Right forelimb (tissue), 1 donor: ENCODE measurements around the gene IL17REL.
A peak's percentile ranks its signal among the peaks of the same experiment; 100 is the strongest.

ENCODE experiments used
- DNase-seq: peaks from one replicate; pipeline ENCODE4 v3.0.0-alpha.2; 2018

The IL17REL gene

DNA sequence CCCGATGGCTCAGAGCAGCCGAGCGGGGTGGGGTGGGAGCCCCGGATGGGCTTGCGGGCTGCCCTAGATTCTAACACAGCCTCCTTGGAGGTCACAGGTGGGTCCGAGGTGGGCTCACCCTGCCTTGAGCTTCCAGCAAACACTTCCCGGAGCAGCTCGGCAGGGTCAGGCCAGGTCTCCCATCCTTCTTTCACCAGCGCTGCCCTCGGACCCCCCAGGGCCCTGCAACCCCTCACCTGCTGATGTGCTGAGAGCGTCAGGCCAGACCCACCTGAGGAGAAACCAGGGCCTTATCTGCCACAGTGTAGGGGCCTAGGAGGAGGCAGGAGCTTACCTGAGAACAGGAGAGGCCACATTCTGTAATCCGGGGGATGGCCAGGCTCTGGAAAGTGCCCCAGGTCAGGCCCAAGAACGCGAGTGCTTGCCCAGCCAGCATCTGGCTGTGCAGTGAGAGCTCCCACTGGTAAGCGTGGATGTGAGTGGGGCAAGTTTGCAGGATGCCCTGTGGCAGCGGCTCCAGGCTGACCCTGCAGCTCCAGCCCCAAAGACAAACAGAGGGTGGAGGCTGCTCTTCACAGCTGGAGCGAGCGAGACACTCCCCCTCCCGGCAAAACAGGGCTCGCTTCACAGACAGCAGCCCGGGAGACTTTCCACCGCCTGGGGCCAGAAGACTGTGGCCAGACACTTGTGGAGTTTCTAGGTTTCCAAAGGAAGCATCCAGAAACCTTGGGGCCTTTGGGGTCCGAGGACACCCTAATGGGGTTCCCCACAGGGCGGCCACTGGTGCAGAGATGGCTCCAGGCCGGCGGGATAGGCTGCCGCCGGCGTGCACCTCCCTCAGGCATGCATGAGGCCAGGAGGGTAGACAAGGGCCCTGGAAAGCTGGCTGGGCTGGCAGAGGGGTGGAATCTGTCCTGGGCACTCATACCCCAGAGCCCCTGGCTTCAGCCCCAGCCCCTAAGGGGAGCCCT lies at the start of gene IL17REL:
TSS of gene IL17REL (minus strand) at position 555 of the 971 bp plus-strand sequence. CDS start at position 436, 119 bp downstream.
- DNase-seq, result no peak

DNA sequence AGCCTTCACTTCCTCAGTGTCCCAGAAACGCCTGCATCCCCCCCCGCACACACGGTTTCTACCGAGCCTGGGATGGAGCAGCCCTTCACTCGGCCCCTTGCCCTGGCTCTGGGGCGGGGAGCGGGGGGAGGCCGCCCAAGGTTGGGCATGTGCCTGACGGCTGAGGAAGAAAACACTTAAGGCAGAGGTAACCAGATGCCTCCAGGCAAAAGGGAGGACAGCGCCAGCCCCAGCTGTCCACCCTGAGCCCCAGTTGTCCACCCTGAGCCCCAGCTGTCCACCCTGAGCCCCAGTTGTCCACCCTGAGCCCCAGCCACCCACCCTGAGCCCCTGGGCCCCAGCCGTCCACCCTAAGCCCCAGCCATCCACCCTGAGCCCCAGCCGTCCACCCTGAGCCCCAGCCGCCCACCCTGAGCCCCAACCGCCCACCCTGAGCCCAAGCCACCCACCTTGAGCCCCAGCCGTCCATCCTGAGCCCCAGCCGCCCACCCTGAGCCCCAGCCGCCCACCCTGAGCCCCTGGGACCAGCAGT lies 49.3 kb upstream of the IL17REL start:
- DNase-seq, result no peak

DNA sequence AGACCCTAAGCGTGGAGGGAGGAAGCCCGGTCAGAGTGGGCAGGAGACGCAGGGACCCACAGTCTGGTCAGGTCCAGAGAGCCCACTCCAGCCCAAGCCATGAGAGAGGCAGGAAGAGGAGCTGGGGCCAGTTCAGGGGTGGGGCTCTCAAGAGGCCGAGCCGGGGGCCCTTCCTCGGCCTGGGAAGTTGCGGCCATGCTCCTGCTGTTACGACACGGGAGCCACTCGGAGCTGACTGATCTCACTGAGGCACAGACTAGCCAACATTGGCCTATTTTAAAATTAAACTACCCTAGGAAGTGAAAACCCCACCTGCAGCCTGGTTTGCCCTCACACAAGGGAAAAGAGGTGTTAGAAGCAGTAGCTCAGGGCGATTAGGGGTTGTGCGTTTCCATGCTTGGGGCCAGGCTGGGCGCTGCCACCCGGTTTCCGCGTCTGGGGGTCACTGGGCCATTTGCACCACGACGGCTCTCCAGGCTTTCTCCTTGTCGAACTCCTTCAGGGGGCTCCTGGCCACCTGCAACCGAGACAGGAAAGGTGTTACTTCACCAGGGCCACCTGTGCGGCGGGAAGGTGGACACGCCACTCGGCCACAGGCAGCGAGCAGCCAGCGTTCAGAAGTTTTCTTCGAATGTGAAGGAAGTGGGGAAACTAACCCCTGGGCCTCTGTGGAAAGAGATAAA lies 48.7 kb upstream of the IL17REL start:
- no peak for DNase-seq

DNA sequence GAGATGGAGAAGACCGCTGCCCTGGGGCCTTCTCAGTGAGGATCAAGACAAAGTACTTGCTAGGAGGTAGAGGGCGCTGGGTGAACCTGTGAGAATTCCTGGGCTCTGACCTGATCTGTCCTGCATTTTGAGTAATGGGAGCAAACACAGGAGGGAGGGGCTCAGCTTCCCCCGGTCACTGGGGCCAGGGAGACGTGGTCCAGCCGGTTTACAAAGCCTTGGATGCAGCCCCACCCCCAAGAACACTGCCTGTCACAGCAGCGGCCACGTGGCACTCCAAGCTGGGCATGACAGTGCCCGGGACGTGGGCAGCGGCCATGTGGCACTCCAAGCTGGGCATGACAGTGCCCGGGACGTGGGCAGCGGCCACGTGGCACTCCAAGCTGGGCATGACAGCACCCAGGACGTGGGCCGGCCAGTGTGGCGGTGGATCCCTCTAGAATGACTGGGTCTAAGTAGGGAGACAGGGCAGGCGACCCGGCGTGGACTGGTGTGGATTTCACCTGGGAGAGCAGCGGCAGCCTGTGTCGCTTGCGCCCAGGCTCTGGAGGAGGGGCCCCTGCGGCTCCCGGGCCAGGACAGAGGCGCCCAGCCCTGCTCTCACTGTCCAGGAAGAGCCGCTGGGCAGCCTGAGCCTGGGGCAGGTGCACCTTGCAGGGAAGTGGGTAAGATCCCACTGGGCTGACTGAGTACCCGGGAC lies 48.0 kb upstream of the IL17REL start:
- DNase-seq, result no peak

DNA sequence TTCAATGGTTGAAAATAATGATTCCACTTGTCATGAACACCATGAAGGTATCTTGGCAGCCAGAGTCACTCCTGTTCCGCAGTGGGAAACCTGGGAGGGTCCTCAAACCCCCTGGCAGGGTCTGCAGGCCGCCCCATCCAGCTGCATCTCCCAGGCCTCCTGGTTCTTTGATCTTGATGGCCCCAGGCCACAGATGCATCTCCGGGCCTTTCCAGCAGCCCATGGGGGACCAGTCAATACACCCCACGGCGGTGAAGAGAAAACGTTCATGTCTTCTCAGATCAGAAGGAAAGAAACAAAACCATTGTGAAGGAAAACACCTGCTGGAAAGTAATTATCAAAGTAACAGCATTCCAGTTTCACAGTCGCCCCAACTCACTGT lies 47.3 kb upstream of the IL17REL start:
- DNase-seq, result no peak

DNA sequence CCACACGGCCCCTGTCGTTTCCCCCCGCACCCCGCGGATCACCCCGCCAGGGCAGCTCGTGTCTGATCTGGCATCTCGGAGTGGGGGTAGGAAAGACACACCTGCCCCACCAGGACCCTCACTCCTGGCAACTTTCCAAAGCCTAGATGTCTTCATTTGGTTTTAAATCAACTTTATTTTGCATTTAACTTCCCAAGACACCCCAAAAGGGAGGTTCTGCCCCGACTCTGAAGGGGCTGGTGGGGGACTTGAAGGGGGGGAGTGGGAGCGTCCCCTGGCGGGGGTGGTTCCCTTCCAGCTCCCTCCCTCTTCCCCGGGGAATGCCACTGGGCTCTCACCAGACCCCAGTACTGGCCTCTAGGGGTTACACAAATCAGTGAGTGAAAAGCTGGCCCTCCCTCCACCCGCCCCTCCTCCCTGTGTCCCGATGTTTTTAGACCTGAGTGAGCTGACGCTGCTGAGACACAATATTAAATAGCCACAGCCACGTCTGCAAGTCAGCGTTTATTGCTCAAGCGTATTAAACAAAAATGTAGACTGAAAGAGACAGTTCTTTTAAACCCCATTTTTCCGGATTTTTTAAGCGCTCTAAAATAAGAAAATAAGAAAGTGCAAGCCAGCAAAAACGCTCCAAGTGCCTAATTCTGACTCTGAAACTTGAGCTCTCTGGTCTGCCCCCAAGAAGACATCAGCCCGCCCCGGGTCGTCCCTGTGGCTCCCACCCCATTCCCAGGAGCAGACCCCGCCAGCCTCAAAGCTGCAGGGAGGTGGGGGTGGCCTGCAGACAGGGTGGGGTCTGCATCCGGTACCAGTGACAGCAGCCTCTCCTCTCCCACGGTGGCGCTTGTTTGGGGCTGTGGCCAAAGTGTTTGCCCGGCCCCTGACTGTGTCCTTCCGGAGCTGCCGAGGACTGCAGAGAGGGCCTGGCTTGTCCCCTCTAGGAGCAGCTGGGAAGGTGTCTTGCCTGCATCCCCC lies 46.6 kb upstream of the IL17REL start:
- peak; percentile 66 for DNase-seq

DNA sequence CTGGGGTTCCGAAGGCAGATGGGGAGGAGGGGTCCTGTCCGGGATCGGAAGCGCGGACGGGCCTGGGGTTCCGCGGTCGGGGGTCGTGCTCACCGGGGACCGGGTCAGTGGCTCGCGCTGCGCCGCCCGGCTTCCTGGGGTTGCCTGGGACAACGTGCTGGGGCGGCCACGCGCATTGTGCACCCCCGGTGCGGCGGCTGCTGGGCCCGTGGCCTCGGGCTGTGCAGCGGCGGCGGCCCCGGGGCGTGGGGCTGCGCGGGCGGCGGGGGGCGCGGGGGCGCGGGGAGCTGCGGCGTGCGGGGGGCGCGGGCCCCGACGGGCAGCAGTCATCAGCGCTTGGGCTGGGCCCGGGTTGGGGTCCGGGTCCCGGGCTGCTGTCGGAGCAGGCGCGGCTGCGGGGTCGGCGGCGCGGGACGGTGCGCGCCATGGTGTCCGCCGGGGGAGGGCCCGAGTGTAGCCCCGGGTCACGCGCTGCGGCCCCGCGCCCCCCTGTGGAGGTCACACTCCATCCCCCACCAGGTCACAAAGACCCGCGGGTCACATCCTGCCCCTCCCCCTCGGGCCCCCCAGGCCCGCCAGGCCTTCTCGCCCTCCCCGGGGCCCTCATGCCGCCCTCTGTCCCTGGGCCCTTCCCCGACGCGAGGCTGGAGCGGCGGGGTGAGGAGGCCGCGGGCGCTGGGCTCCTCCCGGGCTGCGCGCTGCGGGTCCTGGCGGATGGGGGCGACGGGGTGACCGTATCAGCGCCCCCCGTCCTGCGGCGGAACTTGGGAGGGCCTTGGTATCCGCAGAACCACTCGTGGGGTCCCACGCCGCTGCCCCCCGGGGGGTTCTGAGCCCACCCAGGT lies 45.7 kb upstream of the IL17REL start, which contains the start of gene TTLL8:
TSS of gene TTLL8 (minus strand) at position 238 of the 845 bp plus-strand sequence.
- no peak for DNase-seq

DNA sequence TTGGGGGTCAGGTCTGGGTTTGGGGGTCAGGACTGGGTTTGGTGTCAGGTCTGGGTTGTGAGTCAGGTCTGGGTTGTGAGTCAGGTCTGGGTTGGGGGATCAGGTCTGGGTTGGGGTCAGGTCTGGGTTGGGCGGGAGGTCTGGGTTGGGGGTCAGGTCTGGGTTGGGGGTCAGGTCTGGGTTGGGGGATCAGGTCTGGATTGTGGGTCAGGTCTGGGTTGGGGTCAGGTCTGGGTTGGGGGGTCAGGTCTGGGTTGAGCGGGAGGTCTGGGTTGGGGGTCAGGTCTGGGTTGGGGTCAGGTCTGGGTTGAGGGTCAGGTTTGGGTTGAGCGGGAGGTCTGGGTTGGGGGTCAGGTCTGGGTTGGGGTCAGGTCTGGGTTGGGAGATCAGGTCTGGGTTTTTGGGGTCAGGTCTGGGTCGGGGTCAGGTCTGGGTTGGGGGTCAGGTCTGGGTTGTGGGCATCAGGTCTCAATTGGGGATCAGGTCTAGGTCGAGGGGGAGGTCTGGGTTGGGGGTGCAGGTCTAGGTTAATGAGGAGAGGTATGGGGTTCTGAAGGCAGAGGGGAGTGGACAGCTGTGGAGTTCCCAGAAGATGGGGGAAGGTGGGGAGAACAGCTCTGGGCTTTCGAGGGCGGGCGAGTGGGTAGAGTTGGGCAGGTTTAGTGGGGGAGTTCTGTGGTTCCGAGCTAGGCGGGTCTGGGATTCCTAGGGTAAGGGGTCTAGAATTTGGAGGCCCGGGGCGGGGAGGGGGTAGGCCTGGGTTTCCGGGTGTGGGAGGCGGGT lies 44.9 kb upstream of the IL17REL start:
- DNase-seq, result peak; percentile 61

DNA sequence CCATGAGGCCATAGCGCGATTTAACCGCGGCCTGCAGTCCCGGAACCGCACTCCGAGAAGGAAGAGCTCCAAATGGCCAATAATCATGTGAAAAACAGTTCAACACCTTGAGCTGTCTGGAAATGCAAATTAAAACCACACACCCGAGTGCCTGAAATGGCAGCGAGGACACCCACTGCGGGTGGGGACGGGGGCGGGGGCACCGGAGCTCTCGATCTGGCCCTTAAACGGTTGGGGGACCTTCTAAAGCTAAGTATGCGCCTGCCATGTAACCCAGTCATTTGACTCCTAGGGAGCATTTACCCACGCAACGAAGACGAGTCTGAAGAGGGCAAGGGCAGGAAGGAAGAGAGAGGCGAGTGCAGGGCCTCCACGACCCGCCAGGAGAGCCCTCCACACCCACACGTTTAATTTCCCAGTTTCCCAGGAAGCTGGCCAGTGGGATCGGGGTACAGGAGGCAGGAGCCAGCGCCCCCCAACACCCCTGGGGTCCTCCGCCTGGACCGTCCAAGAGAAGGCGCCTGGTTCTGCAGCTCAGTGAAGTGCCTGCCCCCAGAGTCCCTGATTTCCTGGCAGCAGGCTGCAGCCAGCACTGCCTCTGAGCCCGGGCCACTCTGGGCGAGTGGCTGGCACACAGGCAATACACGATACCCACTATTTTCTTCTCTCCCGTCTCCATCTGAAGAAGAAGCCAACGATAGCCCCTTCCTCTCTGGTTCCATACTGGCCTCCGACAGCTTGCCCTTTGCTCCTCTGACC lies 43.8 kb upstream of the IL17REL start:
- no peak for DNase-seq

DNA sequence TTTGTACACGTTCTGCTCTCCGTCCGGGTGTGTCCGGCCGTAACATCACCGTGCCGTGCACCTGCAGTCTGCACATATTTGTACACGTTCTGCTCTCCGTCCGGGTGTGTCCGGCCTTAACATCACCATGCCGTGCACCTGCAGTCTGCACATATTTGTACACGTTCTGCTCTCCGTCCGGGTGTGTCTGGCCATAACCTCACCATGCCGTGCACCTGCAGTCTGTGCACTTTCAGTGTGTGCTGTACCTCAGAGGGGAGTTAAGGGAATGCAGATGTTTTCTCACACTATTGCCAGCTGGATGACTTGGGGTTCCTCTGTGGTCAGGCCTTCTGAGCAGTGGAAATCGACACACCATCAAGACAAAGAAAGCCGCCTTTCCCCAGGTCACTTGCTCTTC lies 41.3 kb upstream of the IL17REL start:
- no peak for DNase-seq

DNA sequence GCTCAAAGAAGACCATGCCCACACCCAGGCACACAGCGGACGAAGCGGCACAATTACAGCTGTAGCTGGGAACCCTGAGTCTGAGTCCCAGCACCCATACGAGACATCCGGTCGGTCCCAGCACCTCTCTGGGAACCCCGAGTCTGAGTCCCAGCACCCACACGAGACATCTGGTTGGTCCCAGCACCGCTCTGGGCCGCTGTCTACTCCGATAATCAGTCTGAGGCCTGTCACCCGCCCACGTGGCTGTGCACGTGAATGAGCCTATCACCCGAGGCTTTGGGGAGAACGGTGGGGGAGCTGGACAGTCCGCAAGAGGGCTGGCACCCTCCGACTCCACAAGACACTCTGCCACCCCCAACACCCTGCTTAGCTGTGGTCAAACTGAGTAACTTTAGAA lies 39.4 kb upstream of the IL17REL start:
- no peak for DNase-seq

DNA sequence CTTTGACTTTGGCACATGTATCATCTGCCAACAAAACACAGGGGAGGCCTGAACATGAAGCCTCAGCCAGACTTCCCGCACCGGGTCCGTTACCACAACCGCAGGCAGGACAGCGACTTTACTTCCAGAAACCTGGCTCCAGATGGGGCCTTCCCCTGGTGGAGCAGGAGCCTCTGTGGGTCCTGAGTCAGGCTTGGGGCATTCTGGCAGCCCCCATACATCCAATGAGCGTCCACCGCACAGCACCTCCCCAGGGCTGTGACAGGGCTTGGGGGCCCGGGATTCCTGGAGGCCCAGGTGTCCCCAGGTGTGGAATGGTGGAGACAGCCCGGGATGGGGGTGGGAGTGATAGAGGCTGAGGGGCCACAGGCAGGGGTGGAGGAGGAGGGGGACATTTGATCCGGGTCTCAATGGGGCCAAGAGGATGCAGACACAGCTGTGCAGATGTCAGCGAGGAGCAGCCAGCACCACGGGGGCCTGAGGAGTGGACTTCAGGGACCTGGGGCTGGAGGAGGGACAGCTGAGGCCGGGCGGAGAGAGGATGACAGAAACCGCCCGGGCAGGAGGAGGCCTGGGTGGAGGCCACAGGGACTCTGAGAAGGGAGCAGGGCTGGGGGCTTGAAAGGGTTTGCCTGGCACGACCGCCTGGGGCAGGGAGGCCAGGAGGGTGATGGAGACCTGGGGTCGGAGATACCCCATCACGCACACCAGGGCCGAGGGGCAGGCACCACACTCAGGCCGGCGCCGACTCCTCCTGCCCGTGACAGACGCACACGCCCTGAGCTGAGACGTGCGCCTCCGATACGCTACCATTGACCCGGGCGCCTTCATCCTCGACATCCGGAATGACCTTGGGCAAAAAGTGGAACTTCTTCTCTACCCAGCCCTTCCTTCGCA lies 37.0 kb upstream of the IL17REL start:
- no peak for DNase-seq

DNA sequence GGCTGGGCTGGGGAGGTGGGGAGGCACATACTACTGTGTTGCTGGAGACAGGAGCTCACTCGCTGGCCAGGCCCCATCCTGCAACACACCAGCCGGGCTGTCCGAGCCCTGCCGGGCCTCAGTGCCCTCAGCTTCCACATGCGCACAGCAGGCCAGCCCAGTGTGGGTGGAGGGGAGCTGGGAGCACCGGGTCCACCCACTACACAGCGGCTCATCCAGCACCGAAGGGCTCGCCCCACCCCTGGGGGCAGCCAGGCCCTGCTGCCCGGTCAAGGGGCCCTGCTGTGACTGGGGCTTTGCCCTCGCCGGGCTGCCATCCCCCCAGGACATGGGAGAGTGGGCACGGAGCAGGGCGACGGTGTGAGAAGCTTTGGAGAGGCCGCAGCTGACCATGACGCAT lies 36.3 kb upstream of the IL17REL start:
- DNase-seq, result no peak

DNA sequence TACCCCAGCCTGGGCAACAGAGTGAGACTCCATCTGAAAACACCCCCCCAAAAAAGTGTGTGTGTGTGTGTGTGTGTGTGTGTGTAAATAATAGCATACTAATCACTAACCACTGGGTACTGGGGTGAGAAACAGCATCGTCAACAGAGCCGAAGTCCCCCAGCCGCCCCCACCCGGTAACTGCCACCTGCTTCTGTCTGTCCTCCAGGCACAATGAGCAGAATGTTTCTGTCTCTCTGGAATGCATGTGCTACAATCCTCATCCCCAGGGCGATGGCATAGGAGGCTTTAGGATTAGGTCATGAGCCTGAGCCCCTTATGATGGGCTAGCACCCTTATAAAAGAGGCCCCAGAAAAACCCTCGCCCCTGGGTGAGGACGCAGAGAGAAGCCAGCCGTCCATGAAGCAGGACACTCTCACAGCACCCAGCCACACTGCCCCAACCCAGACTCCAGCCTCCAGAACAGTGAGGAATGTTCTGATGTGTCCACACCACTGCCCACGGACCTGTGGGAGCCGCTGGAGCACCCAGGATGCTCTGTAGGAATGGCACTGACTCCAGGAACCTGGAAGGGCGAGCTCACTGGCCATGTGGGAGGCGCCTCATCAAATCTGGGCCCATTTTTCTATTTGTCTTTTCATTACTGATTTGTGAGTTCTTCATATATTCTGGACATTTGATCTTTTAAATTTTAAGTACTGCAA lies 35.6 kb upstream of the IL17REL start:
- no peak for DNase-seq

DNA sequence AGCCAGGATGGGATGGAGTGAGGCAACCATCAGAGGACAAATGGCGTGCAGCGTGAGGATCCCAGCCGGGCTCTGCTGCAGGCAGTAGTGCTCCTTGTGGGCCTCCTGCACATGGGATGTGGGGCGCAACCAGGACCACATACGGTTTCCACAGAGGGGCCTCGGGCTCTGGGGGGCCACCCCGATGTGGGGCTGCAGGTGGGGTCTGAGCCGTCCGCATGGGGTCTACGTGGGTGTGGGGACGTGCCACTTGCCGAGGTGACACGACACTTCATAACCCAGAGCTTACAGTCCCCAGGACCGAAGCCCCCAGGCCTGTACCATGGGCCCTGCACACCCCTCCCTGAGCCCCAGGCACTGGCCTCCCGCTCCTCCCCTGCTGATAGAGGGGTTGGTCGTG lies 34.8 kb upstream of the IL17REL start:
- no peak for DNase-seq

DNA sequence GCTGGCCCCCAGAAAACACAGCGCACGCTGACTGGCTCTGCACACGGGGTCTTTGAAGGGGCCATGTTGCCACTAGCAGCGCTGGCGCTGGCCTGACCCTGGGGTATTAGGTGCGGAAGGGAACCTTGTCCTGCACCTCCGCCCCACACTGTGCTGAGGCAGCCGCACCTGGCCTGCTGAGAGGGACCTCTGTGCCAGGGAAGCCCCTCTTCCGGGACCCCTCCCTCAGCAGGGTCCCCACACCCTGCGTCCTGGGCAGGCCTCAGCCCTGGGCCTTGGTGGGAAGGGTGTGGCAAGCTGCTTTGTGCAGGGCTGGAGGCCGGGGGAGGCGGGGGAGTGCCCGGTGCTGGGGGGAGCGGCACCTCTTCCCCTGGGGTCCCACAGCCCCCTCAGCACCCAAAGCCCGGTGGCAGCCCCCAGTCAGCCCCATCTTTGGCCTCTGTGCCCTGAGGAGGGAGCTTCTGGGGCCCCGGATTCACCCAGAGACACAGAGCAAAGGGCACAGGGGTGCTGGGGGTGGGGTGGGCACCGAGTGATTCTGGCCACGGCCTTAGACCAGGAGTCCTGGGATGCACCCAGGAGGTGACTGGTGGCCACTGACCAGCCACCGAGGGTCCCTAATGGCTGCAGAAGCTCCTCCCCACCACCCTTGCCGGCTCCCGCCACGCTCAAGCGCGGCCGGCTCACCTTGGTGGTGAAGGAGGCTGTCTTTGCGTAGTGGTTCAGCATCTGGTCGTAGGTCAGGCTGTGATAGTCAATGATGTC lies 34.1 kb upstream of the IL17REL start:
- DNase-seq, result no peak

DNA sequence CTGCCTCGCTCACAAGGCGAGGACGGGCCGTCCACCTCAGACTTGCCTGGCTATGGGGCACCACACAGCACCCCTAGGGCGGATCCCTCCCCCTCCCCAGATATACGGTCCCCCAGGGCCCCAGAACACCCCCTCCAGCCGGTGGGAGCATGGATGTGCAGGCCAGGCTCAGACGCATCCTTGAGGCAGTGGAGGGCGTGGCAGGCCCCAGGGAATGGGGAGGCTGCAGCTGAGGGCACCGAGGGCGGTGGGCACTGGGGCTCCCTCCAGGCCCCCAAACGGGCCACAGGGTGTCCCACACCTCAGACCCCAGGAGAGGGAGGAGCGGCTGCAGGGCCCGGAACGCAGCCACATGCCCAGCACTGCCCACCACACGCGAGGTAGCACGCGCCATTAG lies 33.5 kb upstream of the IL17REL start:
- DNase-seq, result no peak
